GM23338 (cell line): ENCODE results near the gene TENM4. TPM values are rescaled to one million over a fixed set of nuclear protein-coding genes. Genes with fewer than 3 reads are reported as not detected.

Source experiments
- ATAC-seq: fragments of 200-7000 bp; cut with Tn5 transposase; 3 replicates; pipeline ENCODE4 v1.9.1; 2020
- DNase-seq: peaks from one replicate; pipeline ENCODE4 v3.0.0-alpha.2; 2015; ENCODE audit warnings: low spot score
- H2AFZ ChIP-seq: fragments of 200-600 bp; sonication (generic); 2 replicates; pipeline ENCODE4 v1.8.0; 2016; ENCODE audit warnings: antibody characterized with exemption, mild to moderate bottlenecking, moderate library complexity
- H3F3A ChIP-seq: fragments of 200-600 bp; sonication (generic); replicated peaks from 2 replicates; pipeline ENCODE4 v1.8.0; 2017; ENCODE audit warnings: antibody characterized with exemption, mixed run types, low read depth
- H3K27ac ChIP-seq: fragments of 200-600 bp; sonication (generic); 2 replicates; pipeline ENCODE4 v1.6.1; 2016; ENCODE audit warnings: low read depth
- H3K27me3 ChIP-seq: fragments of 200-600 bp; sonication (generic); 2 replicates; pipeline ENCODE4 v1.8.0; 2016; ENCODE audit warnings: mild to moderate bottlenecking, mixed run types, moderate library complexity; ENCODE audit not compliant: insufficient read depth
- H3K36me3 ChIP-seq: fragments of 200-600 bp; sonication (generic); 2 replicates; pipeline ENCODE4 v1.8.0; 2016; ENCODE audit warnings: mild to moderate bottlenecking; ENCODE audit not compliant: insufficient read depth
- H3K4me1 ChIP-seq: fragments of 200-600 bp; sonication (generic); 2 replicates; pipeline ENCODE4 v1.8.0; 2016; ENCODE audit warnings: mild to moderate bottlenecking, moderate library complexity; ENCODE audit not compliant: insufficient read depth
- H3K4me2 ChIP-seq: fragments of 200-600 bp; sonication (generic); 2 replicates; pipeline ENCODE4 v1.7.1; 2017; ENCODE audit warnings: mixed run types
- H3K4me3 ChIP-seq: fragments of 200-600 bp; sonication (generic); 2 replicates; pipeline ENCODE4 v1.6.1; 2016; ENCODE audit warnings: mixed run types
- H3K79me2 ChIP-seq: fragments of 200-600 bp; sonication (generic); replicated peaks from 2 replicates; pipeline ENCODE4 v1.8.0; 2017; ENCODE audit warnings: mild to moderate bottlenecking; ENCODE audit not compliant: insufficient read depth
- H3K9me2 ChIP-seq: fragments of 200-600 bp; sonication (generic); 2 replicates; pipeline ENCODE4 v1.8.0; 2017; ENCODE audit not compliant: insufficient read depth
- H4K20me1 ChIP-seq: fragments of 200-600 bp; sonication (generic); replicated peaks from 2 replicates; pipeline ENCODE4 v1.8.0; 2017; ENCODE audit warnings: mild to moderate bottlenecking; ENCODE audit not compliant: insufficient read depth
- H3K27ac Mint-ChIP-seq: 2 replicates; pipeline ENCODE4 v1.8.0; 2020; ENCODE audit warnings: inconsistent platforms, mild to moderate bottlenecking, moderate library complexity, mixed read lengths
- H3K27me3 Mint-ChIP-seq: 3 replicates; pipeline ENCODE4 v1.8.0; 2022; ENCODE audit warnings: low read depth, mild to moderate bottlenecking, moderate library complexity, mixed read lengths, inconsistent platforms; ENCODE audit not compliant: insufficient read depth, poor library complexity
- H3K36me3 Mint-ChIP-seq: 3 replicates; pipeline ENCODE4 v1.8.0; 2021; ENCODE audit warnings: low read depth, mild to moderate bottlenecking, inconsistent platforms, moderate library complexity, mixed read lengths
- H3K4me1 Mint-ChIP-seq: 3 replicates; pipeline ENCODE4 v1.8.0; 2020; ENCODE audit warnings: mild to moderate bottlenecking, inconsistent platforms, mixed read lengths
- H3K4me3 Mint-ChIP-seq: 3 replicates; pipeline ENCODE4 v1.8.0; 2021; ENCODE audit warnings: moderate library complexity, mild to moderate bottlenecking, inconsistent platforms, mixed read lengths
- H3K9me3 Mint-ChIP-seq: 3 replicates; pipeline ENCODE4 v1.8.0; 2020; ENCODE audit warnings: moderate library complexity, mild to moderate bottlenecking, inconsistent platforms, mixed read lengths
- CTCF ChIP-seq, 2 experiments: fragments of 200-600 bp in 1 of 2; sonication (generic) in 1 of 2; conservative IDR thresholded peaks; 2 replicates each; pipeline versions ENCODE4 v1.5.1 to v1.6.1; 2016 to 2017; ENCODE audit warnings: antibody characterized with exemption in 2 of 2, low read depth in 2 of 2, mild to moderate bottlenecking in 2 of 2, moderate library complexity in 1 of 2
- ETS1 ChIP-seq: IDR thresholded peaks from 2 replicates; pipeline ENCODE4 v1.6.1; 2016; ENCODE audit warnings: antibody characterized with exemption
- EZH2 ChIP-seq: fragments of 200-600 bp; sonication (generic); IDR thresholded peaks from one replicate; pipeline ENCODE4 v1.8.0; 2017; ENCODE audit warnings: antibody characterized with exemption, mild to moderate bottlenecking, low read depth; ENCODE audit not compliant: unreplicated experiment
- JUNB ChIP-seq: IDR thresholded peaks from one replicate; pipeline ENCODE4 v1.6.1; 2016; ENCODE audit warnings: antibody characterized with exemption; ENCODE audit not compliant: unreplicated experiment
- POLR2AphosphoS5 ChIP-seq: IDR thresholded peaks from 2 replicates; pipeline ENCODE4 v1.6.1; 2016; ENCODE audit warnings: antibody characterized with exemption, low read depth
- ZNF114 ChIP-seq: fragments of 250-450 bp; sonication (Bioruptor Pico); IDR thresholded peaks from 2 replicates; pipeline ENCODE4 v1.5.0; 2020; ENCODE audit warnings: mild to moderate bottlenecking, moderate library complexity
- ZNF462 ChIP-seq: fragments of 250-450 bp; sonication (Bioruptor Pico); IDR thresholded peaks from 2 replicates; pipeline ENCODE4 v1.5.0; 2020; ENCODE audit warnings: mild to moderate bottlenecking, moderate library complexity
- polyA plus RNA-seq: library from polyadenylated mRNA; unstranded; fragments of >200 nt; fragmentation: Nextera tagmentation; extraction: Ambion mirVana; gene quantifications from 2 replicates; pipeline ENCODE4 v1.2.1, GENCODE V29; 2016
- total RNA-seq: library from RNA; depleted of rRNA; stranded (reverse); fragments of >200 nt; shearing (Covaris generic); gene quantifications from 2 replicates; pipeline ENCODE4 v1.2.3, GENCODE V29; 2014

The TENM4 gene
- total and polyA plus RNA-seq, 2 experiments from 2014 or later: 7.3 TPM

GRCh38 chr11:78830277-78830819 is 610.5 kb downstream of the TENM4 start:
- DNase-seq (peak; percentile 12), ATAC-seq (peak; percentile 58)
- Histone ChIP-seq H3K4me1 (peaks cover 2% of the 10 kb centered on the region; the same call in 1 of the 2 replicates), H3F3A (no peaks in the 10 kb centered on the region), H2AFZ (no peak overlapping the region), H3K4me3 (no peak overlapping the region), H3K79me2 (no peaks in the 10 kb centered on the region), H3K9me2 (0 out of 2 replicates have a peak, but pooled peaks cover 3% of the 10 kb centered on the region), H3K27me3 (no peaks in the 10 kb centered on the region), H4K20me1 (no peaks in the 10 kb centered on the region), H3K27ac (no peak overlapping the region), H3K36me3 (no peaks in the 10 kb centered on the region), H3K4me2 (no peak overlapping the region)
- H3K27ac Mint-ChIP-seq: no peak overlapping the region
- peaks cover 19% of the 10 kb centered on the region for H3K4me1 Mint-ChIP-seq
- no peaks in the 10 kb centered on the region for H3K27me3 Mint-ChIP-seq
- TF ChIP-seq ZNF462 (CRISPR knock-in tag): 0 out of 2 replicates have a peak, but pooled peaks have one; percentile 28
- no peak for TF ChIP-seq POLR2AphosphoS5
- TF ChIP-seq ETS1: no peak
- no peaks in the 10 kb centered on the region for H3K9me3 Mint-ChIP-seq
- H3K4me3 Mint-ChIP-seq: no peak overlapping the region
- H3K36me3 Mint-ChIP-seq: no peaks in the 10 kb centered on the region

GRCh38 chr11:78829146-78829545 is 611.7 kb downstream of the TENM4 start:
- 0 out of 2 replicates have a peak, but pooled peaks cover 3% of the 10 kb centered on the region for H3K9me2 ChIP-seq
- H3K4me2 ChIP-seq: no peak overlapping the region
- no peaks in the 10 kb centered on the region for H3K79me2 ChIP-seq
- no peaks in the 10 kb centered on the region for H3F3A ChIP-seq
- H3K27me3 Mint-ChIP-seq: no peaks in the 10 kb centered on the region
- H2AFZ ChIP-seq: no peak overlapping the region
- no peak overlapping the region for H3K27ac Mint-ChIP-seq
- H3K4me1 Mint-ChIP-seq: peaks cover 20% of the 10 kb centered on the region
- ATAC-seq (no peak), DNase-seq (no peak)
- H3K4me1 ChIP-seq: peaks cover 5% of the 10 kb centered on the region; the same call in 1 of the 2 replicates
- H3K36me3 Mint-ChIP-seq: no peaks in the 10 kb centered on the region
- no peak overlapping the region for H3K4me3 Mint-ChIP-seq
- H3K9me3 Mint-ChIP-seq: no peaks in the 10 kb centered on the region
- no peak overlapping the region for H3K4me3 ChIP-seq
- no peaks in the 10 kb centered on the region for H4K20me1 ChIP-seq
- no peaks in the 10 kb centered on the region for H3K27me3 ChIP-seq
- no peaks in the 10 kb centered on the region for H3K36me3 ChIP-seq
- no peak overlapping the region for H3K27ac ChIP-seq
- TF ChIP-seq POLR2AphosphoS5 (no peak), ZNF114 (CRISPR knock-in tag) (no peak), EZH2 (no peak), JUNB (no peak), CTCF (conservative IDR thresholded peaks at IDR 0.05; ENCODE audit: low read depth in 2 of 2) (no peak), ETS1 (no peak)
